ENCODE results near the gene SDCCAG8.

SDCCAG8 gene

DNA sequence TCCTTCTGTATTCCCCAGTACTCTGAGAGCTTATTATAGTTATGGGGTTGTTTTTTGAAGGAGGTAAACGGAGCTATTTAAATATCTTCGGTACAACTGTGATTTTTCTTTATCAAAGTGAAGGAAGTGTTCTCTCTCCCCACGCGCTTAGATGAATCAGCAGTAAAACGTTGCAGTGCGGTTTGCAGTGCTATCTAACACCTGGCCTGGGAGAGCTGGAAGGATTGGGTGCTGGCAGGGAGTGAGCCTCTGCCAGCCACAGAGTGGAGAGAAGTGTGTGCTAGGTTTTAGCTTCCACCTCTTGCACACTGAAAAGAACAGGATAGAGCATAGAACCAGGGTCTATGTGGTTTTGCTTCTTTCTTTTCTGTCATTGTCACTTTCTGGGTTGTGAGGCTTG lies 165.9 kb downstream of the SDCCAG8 start:
- peak; percentile 80 for DNase-seq (ENCODE audit: low read depth)

DNA sequence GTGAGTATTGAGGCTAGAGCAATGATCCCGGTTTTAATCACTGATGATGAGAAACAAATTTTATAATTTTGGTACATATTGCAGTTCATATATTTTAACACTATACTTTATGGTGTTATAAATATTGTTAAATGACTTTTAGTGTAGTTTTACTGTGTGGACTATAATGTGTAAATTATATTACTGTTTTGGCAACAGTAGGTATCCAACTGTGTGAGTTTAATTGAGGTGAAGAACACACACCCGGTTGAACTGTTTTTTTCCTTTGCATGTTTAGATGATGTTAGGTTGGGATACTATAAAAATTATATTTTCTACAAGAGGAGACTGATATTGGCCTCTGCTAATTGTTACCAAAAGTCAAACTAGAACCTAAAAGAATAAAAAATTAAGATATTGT lies 166.5 kb downstream of the SDCCAG8 start:
- no peak for DNase-seq (ENCODE audit: low read depth)

GRCh38 chr1:243428084-243428483 lies 172.2 kb downstream of the SDCCAG8 start:
- no peak for DNase-seq (ENCODE audit: low read depth)

GRCh38 chr1:243428617-243429342 lies 172.9 kb downstream of the SDCCAG8 start:
- DNase-seq (ENCODE audit: low read depth), result no peak

- no peak for DNase-seq (ENCODE audit: low read depth)
Measured at GRCh38 chr1:243431591-243431990, 175.8 kb downstream of the SDCCAG8 start.

DNA sequence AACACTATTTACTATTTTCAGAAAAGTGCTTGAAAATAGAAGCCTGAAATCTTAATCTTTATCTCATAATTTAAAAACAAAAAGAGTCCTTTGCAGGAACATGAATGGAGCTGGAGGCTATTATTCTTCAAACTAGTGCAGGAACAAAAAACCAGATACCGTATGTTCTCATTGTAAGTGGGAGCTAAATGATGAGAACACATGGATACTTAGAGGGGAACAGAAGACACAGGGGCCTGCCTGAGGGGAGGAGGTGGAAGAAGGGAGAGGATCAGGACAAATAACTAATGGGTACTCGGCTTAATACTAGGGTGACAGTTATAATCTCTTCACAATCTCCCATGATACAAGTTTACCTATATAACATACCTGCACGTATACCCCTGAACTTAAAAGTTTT lies 176.3 kb downstream of the SDCCAG8 start:
- DNase-seq (ENCODE audit: low read depth), result no peak

DNA sequence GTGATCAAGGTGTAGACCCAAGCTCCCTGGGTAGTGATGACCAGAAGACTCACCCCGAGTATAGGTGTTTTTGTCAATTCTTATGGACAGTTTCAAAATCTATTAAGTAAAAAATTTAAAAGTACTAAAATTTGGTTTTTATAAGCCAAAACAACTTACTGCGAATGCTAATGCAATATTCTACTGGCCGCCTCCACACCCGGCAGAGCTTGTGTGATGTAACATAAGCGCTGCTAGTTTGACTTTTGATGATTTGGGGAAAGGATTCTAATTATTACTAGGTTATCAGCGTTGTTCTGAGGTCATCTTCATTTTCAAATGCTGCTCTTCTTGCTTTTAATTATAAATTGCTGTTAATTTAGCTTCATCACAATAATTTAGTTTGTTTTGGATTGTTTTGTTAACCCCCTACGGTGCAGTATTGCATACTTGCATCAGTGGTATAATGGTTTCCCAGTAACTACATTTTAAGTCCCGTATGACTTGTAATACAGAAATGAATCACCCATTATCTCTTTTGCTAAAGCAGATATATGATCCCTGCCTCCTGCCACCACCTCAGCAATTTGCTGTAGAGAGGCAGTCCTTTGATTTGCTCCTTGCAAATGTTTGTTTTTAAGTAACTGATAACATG lies 178.0 kb downstream of the SDCCAG8 start:
- no peak for DNase-seq (ENCODE audit: low read depth)

GRCh38 chr1:243434594-243434993 lies 178.8 kb downstream of the SDCCAG8 start:
- DNase-seq (ENCODE audit: low read depth), result no peak

- DNase-seq (ENCODE audit: low read depth), result no peak
Measured at GRCh38 chr1:243435836-243436235, 180.0 kb downstream of the SDCCAG8 start.

DNA sequence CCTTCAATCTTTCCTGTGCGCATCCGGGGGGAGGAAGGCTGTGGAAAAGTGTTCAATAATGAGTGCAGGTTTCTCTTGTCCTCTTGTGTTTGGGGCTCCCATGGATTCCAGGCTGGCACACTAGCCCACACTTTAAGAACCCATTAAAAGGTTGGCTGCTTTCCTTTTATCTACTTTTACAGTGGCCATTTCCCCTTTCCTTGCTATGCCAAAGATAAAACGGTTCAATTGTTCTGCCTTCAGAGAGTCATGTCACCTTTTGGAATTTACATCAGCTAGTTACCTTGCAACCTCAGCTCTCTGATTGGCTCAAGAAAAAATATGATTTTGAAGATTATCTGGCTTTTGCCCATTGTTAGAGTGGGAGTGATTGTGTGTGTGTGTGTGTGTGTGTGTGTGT lies 182.3 kb downstream of the SDCCAG8 start:
- DNase-seq (ENCODE audit: low read depth), result no peak

- no peak for DNase-seq (ENCODE audit: low read depth)
Measured at GRCh38 chr1:243438815-243439214, 183.0 kb downstream of the SDCCAG8 start.

GRCh38 chr1:243440406-243440805 lies 184.6 kb downstream of the SDCCAG8 start:
- DNase-seq (ENCODE audit: low read depth), result no peak

DNA sequence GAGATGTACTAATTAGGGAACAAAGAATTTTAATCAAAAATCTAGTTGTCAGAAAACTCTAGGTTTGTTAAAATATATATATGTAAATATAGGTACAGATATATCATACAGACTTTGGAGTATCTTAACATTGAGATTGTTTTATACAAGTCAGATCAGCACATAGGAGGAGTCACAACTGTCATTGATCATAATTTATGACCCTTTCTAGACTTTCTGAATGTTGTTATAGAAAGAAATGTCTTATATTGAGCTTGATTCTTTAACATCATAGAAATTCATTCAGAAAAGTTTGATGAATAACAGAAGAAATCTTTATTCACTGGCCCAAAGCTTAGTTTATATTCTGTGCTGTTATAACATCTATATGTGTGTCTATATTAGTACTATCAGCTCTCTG lies 185.8 kb downstream of the SDCCAG8 start:
- DNase-seq (ENCODE audit: low read depth), result no peak

DNA sequence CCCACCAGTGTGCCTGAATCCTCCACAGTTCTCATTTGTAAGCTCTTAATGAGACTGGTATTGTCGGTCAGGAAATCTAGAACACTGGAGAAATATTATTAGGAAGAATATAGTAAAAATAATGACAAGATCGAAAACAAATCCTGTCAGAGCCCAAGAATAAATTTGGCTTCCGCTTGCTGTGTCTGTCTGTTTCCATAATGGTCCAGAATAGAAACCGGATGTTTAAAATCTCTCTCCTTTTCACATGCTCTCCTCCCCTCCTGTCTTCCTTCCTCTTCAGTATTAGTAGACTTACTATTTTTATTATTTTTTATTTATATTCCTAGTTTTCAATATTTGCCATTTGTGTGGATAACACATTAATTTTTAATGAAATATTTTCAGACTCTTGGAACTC lies 187.7 kb downstream of the SDCCAG8 start:
- no peak for DNase-seq (ENCODE audit: low read depth)

DNA sequence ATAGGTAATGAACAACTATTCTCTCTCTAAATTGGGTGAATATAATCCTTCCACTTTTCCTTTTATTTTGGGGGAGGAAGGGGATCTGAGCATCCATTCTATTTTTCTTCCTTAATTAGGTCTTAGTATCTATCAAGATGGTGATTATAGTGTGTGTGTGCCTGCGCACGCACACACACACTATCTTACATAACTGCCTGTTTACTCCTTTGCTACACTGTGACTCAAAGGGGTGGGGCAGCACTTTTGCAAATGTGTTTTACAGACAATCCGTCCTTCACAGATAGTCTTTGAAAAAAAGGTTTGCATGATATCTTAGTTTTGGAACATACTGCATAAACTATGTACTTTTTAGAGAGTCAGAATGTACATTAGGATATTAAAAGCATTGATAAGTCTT lies 191.5 kb downstream of the SDCCAG8 start:
- no peak for DNase-seq (ENCODE audit: low read depth)

GRCh38 chr1:243447844-243448243 lies 192.0 kb downstream of the SDCCAG8 start:
- no peak for DNase-seq (ENCODE audit: low read depth)

- no peak for DNase-seq (ENCODE audit: low read depth)
Measured at GRCh38 chr1:243449373-243449772, 193.5 kb downstream of the SDCCAG8 start.

GRCh38 chr1:243452092-243452491 lies 196.3 kb downstream of the SDCCAG8 start:
- DNase-seq (ENCODE audit: low read depth), result no peak

DNA sequence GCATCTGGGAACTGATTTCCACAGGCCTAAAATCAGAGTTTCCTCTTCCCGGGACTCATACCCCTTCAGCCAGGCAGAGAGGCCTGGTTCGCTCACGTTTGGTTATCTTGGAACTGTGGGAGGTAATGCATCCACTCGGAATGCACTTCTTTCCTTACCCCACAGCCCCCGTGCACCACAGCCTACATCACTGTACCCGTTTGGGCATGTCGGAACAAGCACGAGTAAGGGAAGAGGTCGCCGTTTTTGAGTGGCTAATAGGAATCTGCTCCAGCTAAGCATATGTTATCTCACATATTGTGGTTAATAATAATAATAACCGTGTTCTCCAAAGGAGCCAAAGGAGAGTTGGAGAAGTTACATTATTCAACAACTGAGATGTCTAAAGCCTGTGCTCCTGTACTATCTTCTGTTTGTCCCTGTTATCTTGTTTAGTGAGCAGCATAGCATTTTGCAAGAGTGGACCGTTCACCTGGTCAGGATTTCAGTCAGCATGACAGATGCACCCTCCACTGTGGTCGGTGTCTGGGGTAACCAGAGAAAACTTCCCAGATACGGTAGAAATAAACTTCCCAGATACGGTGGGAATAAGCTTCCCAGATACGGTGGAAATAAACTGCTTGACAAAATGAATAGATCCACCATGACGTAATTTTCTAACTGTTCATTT lies 198.6 kb downstream of the SDCCAG8 start:
- DNase-seq (ENCODE audit: low read depth), result no peak

DNA sequence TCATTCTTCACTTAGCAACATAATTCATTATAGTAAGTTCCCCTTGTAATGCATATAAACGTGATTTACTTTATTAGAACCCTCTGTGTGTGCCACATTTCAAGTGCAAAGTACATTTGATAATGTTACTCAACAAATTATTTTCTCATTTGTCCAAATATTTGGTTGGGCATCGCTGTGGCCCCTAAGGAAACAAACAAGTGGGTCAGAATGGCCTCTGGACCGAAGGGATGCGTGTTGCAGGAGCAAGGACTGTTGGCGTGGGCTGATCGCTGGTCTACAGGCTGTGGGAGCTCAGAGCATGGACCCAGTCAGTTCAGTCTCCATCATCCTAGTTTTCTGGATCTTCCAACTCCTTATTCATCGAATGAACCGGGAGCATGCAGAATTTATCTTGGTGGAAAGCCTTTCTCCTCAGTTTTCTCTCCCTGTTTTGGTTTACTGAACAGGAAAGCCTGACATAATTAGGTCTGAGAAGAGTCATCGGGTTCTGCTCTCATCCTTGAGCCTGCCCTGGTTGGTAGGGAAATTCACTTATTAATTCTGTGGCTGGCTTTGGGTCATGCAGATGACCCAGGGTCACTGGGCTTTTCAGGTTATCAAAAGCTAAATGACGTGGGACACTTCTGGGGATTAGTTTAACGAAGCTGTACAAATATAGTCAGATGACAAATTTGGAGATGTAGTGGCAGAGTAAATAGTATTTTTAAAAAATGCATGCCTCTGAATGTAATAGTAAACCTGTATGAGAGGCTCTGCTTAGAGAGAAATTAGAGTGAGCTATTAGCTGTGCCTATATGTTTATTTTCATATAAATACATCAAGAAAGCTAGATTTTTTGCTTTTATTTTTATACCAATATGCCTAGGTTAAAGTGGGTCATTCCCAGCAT lies 200.2 kb downstream of the SDCCAG8 start:
- no peak for DNase-seq (ENCODE audit: low read depth)

DNA sequence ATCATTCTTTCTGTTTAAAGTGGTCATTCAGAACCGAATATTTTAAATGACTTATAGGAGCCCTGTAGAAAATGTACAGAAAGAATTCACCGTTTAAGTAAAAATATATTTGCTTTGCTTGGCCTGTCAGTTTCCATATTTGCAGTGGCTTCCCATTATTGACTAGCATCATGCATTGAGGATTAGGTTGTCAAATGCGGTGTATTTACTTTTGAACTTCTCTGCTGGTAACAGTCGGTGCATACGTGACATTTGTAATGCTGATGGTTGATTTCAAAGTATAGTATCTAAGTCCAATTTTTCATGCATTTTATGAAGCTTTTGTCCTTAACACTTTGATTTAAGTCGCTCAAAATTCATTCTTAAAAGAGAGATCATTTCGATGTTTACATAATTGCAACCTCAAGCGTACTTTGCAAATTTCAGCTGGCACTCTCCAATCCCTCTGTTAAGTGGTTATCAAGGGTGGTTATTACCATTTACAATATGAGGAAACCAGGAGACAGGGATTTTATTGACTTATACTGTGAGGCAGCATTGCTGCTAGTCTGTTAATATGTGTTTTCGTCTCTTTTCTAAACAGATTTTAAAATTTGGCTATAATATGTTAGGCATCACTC lies 201.6 kb downstream of the SDCCAG8 start:
- no peak for DNase-seq (ENCODE audit: low read depth)

DNA sequence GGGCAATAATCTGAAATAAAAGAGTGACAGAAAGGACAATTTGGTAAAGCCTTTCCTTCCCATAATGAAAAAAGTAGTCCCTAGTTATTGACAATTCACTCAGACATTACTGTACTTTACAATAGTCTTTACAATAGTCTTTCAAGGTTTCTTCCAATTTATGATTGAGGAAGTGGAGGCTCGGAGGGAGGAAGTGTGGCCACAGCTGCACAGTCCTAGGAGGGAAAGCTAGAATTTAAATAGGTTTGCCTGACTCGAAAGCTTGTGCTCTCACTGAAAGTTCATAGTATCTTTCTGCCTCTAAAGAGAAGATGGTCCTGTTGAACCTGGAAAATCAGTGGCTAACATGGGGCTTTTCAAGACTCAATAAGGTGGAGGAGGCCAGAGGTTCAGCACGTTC lies 203.2 kb downstream of the SDCCAG8 start:
- DNase-seq (ENCODE audit: low read depth), result no peak

All from non-pigmented ciliary epithelial cell (primary cell).